Measurements from ENCODE around the gene ASB3.

ASB3 gene

GRCh38 chr2:53654396-53654795 is 132.4 kb downstream of the ASB3 start:
- POLR2A ChIA-PET, result no interaction called here
- CTCF ChIA-PET, result interaction anchor here (0.9 kb wide), 1 partner anchor 233 kb away, joined by 3 read pairs; no protein-coding TSS in a partner anchor
- TF ChIP-seq, protein P1, sequence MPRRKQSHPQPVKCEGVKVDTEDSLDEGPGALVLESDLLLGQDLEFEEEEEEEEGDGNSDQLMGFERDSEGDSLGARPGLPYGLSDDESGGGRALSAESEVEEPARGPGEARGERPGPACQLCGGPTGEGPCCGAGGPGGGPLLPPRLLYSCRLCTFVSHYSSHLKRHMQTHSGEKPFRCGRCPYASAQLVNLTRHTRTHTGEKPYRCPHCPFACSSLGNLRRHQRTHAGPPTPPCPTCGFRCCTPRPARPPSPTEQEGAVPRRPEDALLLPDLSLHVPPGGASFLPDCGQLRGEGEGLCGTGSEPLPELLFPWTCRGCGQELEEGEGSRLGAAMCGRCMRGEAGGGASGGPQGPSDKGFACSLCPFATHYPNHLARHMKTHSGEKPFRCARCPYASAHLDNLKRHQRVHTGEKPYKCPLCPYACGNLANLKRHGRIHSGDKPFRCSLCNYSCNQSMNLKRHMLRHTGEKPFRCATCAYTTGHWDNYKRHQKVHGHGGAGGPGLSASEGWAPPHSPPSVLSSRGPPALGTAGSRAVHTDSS (tag by site-specific recombination; IDR thresholded peaks at IDR 0.05), result no peak
- no peak for TF ChIP-seq MEIS1 (CRISPR knock-in tag; IDR thresholded peaks at IDR 0.05; ENCODE audit: borderline replicate concordance)
- no peak for TF ChIP-seq ZNF248 (tag by site-specific recombination; IDR thresholded peaks at IDR 0.05)
- TF ChIP-seq, protein P2, sequence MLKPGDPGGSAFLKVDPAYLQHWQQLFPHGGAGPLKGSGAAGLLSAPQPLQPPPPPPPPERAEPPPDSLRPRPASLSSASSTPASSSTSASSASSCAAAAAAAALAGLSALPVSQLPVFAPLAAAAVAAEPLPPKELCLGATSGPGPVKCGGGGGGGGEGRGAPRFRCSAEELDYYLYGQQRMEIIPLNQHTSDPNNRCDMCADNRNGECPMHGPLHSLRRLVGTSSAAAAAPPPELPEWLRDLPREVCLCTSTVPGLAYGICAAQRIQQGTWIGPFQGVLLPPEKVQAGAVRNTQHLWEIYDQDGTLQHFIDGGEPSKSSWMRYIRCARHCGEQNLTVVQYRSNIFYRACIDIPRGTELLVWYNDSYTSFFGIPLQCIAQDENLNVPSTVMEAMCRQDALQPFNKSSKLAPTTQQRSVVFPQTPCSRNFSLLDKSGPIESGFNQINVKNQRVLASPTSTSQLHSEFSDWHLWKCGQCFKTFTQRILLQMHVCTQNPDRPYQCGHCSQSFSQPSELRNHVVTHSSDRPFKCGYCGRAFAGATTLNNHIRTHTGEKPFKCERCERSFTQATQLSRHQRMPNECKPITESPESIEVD (tag by site-specific recombination; IDR thresholded peaks at IDR 0.05), result no peak
- TF ChIP-seq ZNF341 (tag by site-specific recombination; IDR thresholded peaks at IDR 0.05; ENCODE audit: low read depth), result no peak
- no peak for TF ChIP-seq ZNF830 (tag by site-specific recombination; IDR thresholded peaks at IDR 0.05; ENCODE audit: low read depth)
- TF ChIP-seq KLF16 (tag by site-specific recombination; IDR thresholded peaks at IDR 0.05), result no peak
- no peak for TF ChIP-seq ZXDB (tag by site-specific recombination; IDR thresholded peaks at IDR 0.05)
- TF ChIP-seq, protein P3, sequence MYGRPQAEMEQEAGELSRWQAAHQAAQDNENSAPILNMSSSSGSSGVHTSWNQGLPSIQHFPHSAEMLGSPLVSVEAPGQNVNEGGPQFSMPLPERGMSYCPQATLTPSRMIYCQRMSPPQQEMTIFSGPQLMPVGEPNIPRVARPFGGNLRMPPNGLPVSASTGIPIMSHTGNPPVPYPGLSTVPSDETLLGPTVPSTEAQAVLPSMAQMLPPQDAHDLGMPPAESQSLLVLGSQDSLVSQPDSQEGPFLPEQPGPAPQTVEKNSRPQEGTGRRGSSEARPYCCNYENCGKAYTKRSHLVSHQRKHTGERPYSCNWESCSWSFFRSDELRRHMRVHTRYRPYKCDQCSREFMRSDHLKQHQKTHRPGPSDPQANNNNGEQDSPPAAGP (tag by site-specific recombination; IDR thresholded peaks at IDR 0.05), result no peak
- no peak for TF ChIP-seq KLF1 (tag by site-specific recombination; IDR thresholded peaks at IDR 0.05)
- TF ChIP-seq, protein P4, sequence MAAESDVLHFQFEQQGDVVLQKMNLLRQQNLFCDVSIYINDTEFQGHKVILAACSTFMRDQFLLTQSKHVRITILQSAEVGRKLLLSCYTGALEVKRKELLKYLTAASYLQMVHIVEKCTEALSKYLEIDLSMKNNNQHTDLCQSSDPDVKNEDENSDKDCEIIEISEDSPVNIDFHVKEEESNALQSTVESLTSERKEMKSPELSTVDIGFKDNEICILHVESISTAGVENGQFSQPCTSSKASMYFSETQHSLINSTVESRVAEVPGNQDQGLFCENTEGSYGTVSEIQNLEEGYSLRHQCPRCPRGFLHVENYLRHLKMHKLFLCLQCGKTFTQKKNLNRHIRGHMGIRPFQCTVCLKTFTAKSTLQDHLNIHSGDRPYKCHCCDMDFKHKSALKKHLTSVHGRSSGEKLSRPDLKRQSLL (tag by site-specific recombination; IDR thresholded peaks at IDR 0.05), result no peak
- TF ChIP-seq ZNF654 (tag by site-specific recombination; IDR thresholded peaks at IDR 0.05; ENCODE audit: low read depth), result no peak
- no peak for TF ChIP-seq ZSCAN5A (tag by site-specific recombination; IDR thresholded peaks at IDR 0.05)
- no peak for TF ChIP-seq ZFP3 (tag by site-specific recombination; IDR thresholded peaks at IDR 0.05; ENCODE audit: low read depth)
- TF ChIP-seq GFI1B (tag by site-specific recombination; IDR thresholded peaks at IDR 0.05), result no peak
- TF ChIP-seq ZNF585B (tag by site-specific recombination; IDR thresholded peaks at IDR 0.05), result no peak
- Histone ChIP-seq H3K4me1 (ENCODE audit: control insufficient read depth, insufficient read depth, low read length) (no peaks in the 10 kb centered on the region), H3K9me3 (ENCODE audit: control insufficient read depth, insufficient read depth, low read depth, low read length) (no peaks in the 10 kb centered on the region), H3K36me3 (ENCODE audit: control insufficient read depth in 2 of 2, insufficient read depth in 1 of 2, low read length in 2 of 2) (no peaks in the 10 kb centered on the region), H3K27ac (ENCODE audit: extremely low read depth, low read depth, low read length) (no peak overlapping the region), H3K4me3 (ENCODE audit: low read depth, low read length) (no peak overlapping the region)

- TF ChIP-seq BCL11B (tag by site-specific recombination; IDR thresholded peaks at IDR 0.05; ENCODE audit: low read depth) (no peak), ZNF660 (tag by site-specific recombination; IDR thresholded peaks at IDR 0.05) (no peak), ZNF214 (tag by site-specific recombination; IDR thresholded peaks at IDR 0.05; ENCODE audit: borderline replicate concordance) (no peak), ZNF473 (tag by site-specific recombination; IDR thresholded peaks at IDR 0.05) (no peak), SP2 (tag by site-specific recombination; IDR thresholded peaks at IDR 0.05) (no peak), ZNF19 (tag by site-specific recombination; IDR thresholded peaks at IDR 0.05; ENCODE audit: low read depth) (no peak), ZNF394 (tag by site-specific recombination; IDR thresholded peaks at IDR 0.05; ENCODE audit: borderline replicate concordance) (no peak), ZIC2 (tag by site-specific recombination; IDR thresholded peaks at IDR 0.05) (no peak), ZNF510 (tag by site-specific recombination; IDR thresholded peaks at IDR 0.05; ENCODE audit: insufficient replicate concordance) (no peak)
- H3K36me3 ChIP-seq (ENCODE audit: control insufficient read depth in 2 of 2, insufficient read depth in 1 of 2, low read length in 2 of 2), result no peaks in the 10 kb centered on the region
- POLR2A ChIA-PET, result interaction anchor here (0.8 kb wide), 1 partner anchor 28 kb away, joined by 7 read pairs; no protein-coding TSS in a partner anchor
- no peak overlapping the region for H3K27ac ChIP-seq (ENCODE audit: extremely low read depth, low read depth, low read length)
- no peaks in the 10 kb centered on the region for H3K4me1 ChIP-seq (ENCODE audit: control insufficient read depth, insufficient read depth, low read length)
- H3K9me3 ChIP-seq (ENCODE audit: control insufficient read depth, insufficient read depth, low read depth, low read length), result no peaks in the 10 kb centered on the region
- CTCF ChIA-PET, result interaction anchor here (0.7 kb wide), 1 partner anchor 365 kb away, joined by 4 read pairs; no protein-coding TSS in a partner anchor
- no peak overlapping the region for H3K4me3 ChIP-seq (ENCODE audit: low read depth, low read length)
These were observed 134.6 kb downstream of the ASB3 start for GRCh38 chr2:53652131-53652530.

Measured in HEK293 (cell line).